Hematopoietic multipotent progenitor cell treated with erythropoietin and hydrocortisone succinate and interleukin-3 and kit ligand, for 4 days (in vitro differentiated cells): ENCODE measurements around the gene HMG20B.
"Not testable (repeated sequence)": the region's sequence is repeated elsewhere in the genome, so short reads cannot be mapped to it uniquely, and the experiment has no call there.

Experiments used
- DNase-seq: peaks from one replicate; pipeline ENCODE4 v3.0.0-alpha.2; 2015

The HMG20B gene

GRCh38 chr19:3572855-3573161, at the start of gene HMG20B:
Gene HMG20B (plus strand): TSS chr19:3572944. CDS start chr19:3573310, 366 bp downstream.
- DNase-seq, result no peak

DNA sequence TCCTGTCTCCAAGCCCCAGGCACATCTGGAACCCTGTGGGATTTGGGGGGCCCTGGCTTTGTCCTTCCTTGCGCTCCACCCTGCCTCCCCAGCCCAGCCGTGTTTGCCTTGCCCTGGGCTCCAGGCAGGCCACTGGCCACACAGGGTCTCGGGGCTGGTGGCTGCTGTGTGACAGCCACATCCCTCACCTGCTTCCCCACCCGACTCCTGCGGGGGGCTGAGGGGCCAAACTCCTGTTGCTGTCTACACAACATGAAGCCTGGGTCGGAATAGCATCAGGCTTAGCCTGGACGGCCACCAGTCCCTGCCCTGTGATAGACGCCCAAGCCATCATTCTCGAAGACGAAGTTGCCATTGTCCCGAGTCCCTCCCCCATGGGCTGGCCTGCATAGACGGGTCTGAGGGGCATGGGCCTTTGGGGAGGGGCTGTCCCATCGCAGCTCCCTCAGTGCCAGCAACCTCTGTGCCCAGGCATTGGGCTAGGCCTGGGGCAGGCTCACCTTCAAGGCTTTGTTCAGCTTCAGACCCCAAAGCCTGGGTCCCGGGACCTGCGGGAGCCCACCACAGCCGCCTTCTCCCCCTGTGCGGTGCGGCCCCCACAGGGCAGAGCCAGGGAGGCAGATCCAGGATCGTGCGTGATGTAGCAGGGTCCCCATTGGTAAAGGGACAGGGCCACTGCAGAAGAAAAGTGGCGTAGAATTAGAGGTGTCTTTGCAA, 49.2 kb upstream of the HMG20B start:
- DNase-seq, result no peak

GRCh38 chr19:3524078-3524842, 48.5 kb upstream of the HMG20B start:
- no peak for DNase-seq

- DNase-seq, result no peak
Observed at GRCh38 chr19:3524904-3525451, 47.8 kb upstream of the HMG20B start.

- DNase-seq, result no peak
Observed at GRCh38 chr19:3526507-3527237, 46.1 kb upstream of the HMG20B start.

GRCh38 chr19:3527238-3527910, 45.4 kb upstream of the HMG20B start:
- DNase-seq, result no peak

- no peak for DNase-seq
Observed at GRCh38 chr19:3528080-3528479, 44.7 kb upstream of the HMG20B start.

DNA sequence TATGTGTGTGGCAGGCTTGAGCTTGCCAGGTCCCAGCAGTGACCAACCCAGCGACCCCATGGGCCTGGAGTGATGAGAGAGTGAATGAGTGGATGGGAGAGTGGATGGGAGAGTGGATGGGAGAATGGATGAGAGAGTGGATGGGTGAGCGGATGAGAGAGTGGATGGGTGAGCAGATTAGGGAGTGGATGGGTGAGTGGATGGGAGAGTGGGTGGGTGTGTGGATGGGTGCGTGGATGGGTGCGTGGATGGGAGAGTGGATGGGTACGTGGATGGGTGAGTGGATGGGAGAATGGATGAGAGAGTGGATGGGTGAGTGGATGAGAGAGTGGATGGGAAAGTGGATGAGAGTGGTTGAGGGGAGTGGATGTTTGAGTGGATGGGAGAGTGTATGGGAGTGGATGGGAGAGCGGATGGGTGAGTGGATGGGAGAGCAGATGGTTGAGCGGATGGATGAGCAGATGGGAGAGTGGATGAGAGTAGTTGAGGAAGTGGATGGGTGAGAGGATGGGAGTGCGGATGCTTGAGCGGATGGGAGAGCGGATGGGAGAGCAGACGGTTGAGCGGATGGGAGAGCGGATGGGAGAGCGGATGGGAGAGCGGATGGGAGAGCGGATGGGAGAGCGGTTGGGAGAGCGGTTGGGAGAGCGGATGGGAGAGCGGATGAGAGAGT, 44.1 kb upstream of the HMG20B start:
- no peak for DNase-seq

GRCh38 chr19:3529299-3529698, 43.4 kb upstream of the HMG20B start:
- not testable (repeated sequence) for DNase-seq

- no peak for DNase-seq
Observed at GRCh38 chr19:3530389-3530788, 42.4 kb upstream of the HMG20B start.

DNA sequence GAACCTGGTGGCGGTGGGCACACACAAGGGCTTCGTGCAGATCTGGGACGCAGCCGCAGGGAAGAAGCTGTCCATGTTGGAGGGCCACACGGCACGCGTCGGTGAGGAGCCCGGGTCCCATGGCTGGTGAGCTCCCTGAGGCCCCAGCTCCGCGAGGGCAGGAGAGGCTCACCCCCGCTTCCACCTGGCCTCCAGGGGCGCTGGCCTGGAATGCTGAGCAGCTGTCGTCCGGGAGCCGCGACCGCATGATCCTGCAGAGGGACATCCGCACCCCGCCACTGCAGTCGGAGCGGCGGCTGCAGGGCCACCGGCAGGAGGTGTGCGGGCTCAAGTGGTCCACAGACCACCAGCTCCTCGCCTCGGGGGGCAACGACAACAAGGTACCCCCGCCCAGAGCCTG, 41.0 kb upstream of the HMG20B start:
- DNase-seq, result no peak

DNA sequence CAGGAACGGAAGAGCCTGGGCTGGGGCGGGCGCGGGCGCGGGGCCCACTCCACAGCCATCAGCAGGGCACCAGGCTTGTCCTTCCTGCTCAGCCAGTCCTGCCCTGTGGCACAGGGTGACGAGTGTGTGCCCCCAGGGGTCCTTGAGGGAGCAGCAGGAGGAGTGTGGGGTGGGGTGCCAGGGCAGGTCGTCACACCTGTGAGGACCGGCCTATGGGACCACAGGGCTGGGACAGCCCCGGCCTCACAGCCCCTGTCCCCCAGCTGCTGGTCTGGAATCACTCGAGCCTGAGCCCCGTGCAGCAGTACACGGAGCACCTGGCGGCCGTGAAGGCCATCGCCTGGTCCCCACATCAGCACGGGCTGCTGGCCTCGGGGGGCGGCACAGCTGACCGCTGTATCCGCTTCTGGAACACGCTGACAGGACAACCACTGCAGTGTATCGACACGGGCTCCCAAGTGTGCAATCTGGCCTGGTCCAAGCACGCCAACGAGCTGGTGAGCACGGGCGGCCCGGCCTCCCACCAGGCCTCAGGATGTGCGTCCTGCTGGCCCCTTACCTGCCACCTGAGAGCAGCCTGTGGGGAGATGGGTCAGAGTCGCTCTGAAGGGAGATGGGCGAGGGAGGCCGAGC, 40.5 kb upstream of the HMG20B start:
- DNase-seq, result no peak

- DNase-seq, result no peak
Observed at GRCh38 chr19:3533033-3533432, 39.7 kb upstream of the HMG20B start.

- no peak for DNase-seq
Observed at GRCh38 chr19:3533563-3534216, 39.1 kb upstream of the HMG20B start.

DNA sequence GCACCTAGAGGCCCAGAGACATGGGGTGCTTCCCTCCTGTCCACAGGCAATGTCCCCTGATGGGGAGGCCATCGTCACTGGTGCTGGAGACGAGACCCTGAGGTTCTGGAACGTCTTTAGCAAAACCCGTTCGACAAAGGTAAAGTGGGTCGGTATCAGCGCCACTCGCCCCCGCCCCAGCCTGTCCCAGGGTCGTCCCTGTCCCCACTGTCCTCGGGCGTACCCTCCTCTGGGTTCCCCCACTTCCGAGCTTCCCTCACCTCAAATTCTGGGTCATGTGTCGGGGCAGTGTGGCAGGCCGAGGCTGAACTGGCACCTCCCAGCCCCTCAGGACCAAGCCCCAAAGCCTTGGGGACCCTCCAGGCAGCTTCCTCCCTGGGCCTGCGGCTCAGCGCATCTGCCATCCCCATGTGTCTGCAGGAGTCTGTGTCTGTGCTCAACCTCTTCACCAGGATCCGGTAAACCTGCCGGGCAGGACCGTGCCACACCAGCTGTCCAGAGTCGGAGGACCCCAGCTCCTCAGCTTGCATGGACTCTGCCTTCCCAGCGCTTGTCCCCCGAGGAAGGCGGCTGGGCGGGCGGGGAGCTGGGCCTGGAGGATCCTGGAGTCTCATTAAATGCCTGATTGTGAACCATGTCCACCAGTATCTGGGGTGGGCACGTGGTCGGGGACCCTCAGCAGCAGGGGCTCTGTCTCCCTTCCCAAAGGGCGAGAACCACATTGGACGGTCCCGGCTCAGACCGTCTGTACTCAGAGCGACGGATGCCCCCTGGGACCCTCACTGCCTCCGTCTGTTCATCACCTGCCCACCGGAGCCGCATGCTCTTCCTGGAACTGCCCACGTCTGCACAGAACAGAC, 38.1 kb upstream of the HMG20B start:
- no peak for DNase-seq

- no peak for DNase-seq
Observed at GRCh38 chr19:3535235-3535535, 37.6 kb upstream of the HMG20B start.

DNA sequence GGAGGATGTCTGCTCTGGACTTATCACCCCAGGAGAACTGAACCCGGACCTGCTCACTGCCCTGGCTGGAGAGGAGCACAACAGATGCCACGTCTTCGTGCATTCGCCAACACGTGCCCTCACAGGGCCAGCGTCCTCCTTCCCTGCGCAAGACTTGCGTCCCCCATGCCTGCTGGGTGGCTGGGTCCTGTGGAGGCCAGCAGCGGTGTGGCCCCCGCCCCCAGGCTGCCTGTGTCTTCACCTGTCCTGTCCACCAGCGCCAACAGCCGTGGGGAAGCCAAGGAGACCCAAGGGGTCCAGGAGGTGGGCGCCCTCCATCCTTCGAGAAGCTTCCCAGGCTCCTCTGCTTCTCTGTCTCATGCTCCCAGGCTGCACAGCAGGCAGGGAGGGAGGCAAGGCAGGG, 37.2 kb upstream of the HMG20B start:
- DNase-seq, result no peak

- DNase-seq, result no peak
Observed at GRCh38 chr19:3535981-3536380, 36.8 kb upstream of the HMG20B start.

DNA sequence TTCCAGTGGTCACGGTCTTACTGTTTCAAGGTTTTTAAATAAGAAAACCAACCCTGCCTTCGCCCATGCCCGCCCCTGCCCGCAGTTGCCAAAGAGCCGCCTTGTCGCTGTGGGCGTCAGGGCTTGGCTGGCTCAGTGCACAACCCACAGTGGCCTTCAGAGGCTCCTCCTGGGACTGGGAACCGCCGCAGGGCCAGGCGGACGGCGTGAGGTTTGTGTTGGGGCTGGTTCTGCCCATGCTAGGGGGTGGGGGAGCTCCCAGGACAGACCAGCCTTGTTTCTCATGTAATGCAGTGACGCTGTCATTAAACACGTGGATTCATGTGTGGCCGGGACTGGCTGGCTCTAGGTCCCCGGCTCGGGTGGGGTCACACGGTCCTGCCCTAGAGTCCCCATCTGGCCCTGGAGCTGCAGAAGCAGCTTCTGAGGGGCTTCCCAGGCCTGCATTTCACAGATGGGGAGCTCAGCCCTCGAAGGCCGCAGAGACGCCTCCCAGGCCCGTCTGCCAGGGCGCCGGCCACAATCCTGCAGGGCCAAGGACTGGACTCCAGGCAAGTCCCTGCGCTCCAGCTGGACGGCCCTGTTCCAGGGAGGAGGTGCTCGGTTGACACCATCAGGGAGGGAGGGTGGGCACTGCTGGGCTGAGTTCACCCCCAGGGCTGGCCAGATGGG, 36.2 kb upstream of the HMG20B start:
- DNase-seq, result no peak

DNA sequence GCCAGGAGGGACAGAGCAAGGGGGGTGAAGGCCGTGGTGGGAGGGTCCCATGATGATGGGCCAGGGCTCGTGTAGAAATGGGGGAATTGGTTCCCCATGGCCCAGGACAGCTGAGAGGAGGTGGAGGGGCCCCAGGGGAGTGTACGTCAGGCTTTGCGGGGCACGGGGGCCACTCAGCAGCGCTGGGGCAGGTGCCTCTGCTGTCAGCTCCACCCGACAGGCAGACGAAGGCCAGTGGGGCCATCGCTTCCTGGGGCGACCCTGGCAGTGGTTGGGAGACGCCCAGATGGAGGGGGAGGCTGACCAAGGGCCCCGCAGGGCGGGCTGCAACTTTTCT, 35.7 kb upstream of the HMG20B start:
- no peak for DNase-seq
